SH-SY5Y (cell line): ENCODE results near the gene YBEY.

ENCODE experiments used
- GATA2 ChIP-seq: IDR thresholded peaks from 2 replicates; pipeline ENCODE4 v1.6.1; 2011; ENCODE audit warnings: mild to moderate bottlenecking, low read depth, low read length
- GATA3 ChIP-seq: IDR thresholded peaks from 2 replicates; pipeline ENCODE4 v1.6.1; 2011; ENCODE audit warnings: low read depth, mild to moderate bottlenecking, low read length, moderate library complexity

GRCh38 chr21:46253610-46254124 lies 32.5 kb upstream of the YBEY start:
- TF ChIP-seq GATA2: no peak
- no peak for TF ChIP-seq GATA3
